ENCODE measurements around the gene ANGPTL8.
A peak's percentile ranks its signal among the peaks of the same experiment; 100 is the strongest.

The ANGPTL8 gene

GRCh38 chr19:11236324-11237301 lies 2.8 kb upstream of the ANGPTL8 start:
- DNase-seq (ENCODE audit: low read depth in 2 of 2) = no peak

- DNase-seq (ENCODE audit: low read depth in 2 of 2) = no peak
Observed at GRCh38 chr19:11237321-11237720, 2.1 kb upstream of the ANGPTL8 start.

GRCh38 chr19:11238041-11238440 lies 1.4 kb upstream of the ANGPTL8 start:
- DNase-seq (ENCODE audit: low read depth in 2 of 2) = no peak

- DNase-seq (ENCODE audit: low read depth in 2 of 2) = no peak
Observed at GRCh38 chr19:11238781-11239376, 540 bp upstream of the ANGPTL8 start.

- no peak for DNase-seq (ENCODE audit: low read depth in 2 of 2)
Observed at GRCh38 chr19:11240008-11240444, 607 bp downstream of the ANGPTL8 start.

- no peak for DNase-seq (ENCODE audit: low read depth in 2 of 2)
Observed at GRCh38 chr19:11242025-11242424, 2.6 kb downstream of the ANGPTL8 start.

- DNase-seq (ENCODE audit: low read depth in 2 of 2) = peak; percentile 79 to 95
Observed at GRCh38 chr19:11242864-11243797, 3.7 kb downstream of the ANGPTL8 start.

- DNase-seq (ENCODE audit: low read depth in 2 of 2) = no peak
Observed at GRCh38 chr19:11243798-11244169, 4.4 kb downstream of the ANGPTL8 start.

GRCh38 chr19:11244846-11245589 lies 5.6 kb downstream of the ANGPTL8 start:
- DNase-seq (ENCODE audit: low read depth in 2 of 2) = no peak

- no peak for DNase-seq (ENCODE audit: low read depth in 2 of 2)
Observed at GRCh38 chr19:11246941-11247340, 7.5 kb downstream of the ANGPTL8 start.

- DNase-seq (ENCODE audit: low read depth in 2 of 2) = no peak
Observed at GRCh38 chr19:11247391-11247790, 8.0 kb downstream of the ANGPTL8 start.

- no peak for DNase-seq (ENCODE audit: low read depth in 2 of 2)
Observed at GRCh38 chr19:11247934-11248333, 8.5 kb downstream of the ANGPTL8 start.

- no peak for DNase-seq (ENCODE audit: low read depth in 2 of 2)
Observed at GRCh38 chr19:11248852-11249251, 9.4 kb downstream of the ANGPTL8 start.

GRCh38 chr19:11251217-11251616 lies 11.8 kb downstream of the ANGPTL8 start:
- no peak for DNase-seq (ENCODE audit: low read depth in 2 of 2)

GRCh38 chr19:11251650-11252314 lies 12.4 kb downstream of the ANGPTL8 start:
- DNase-seq (ENCODE audit: low read depth in 2 of 2) = no peak

- no peak for DNase-seq (ENCODE audit: low read depth in 2 of 2)
Observed at GRCh38 chr19:11252665-11253355, 13.4 kb downstream of the ANGPTL8 start.

- DNase-seq (ENCODE audit: low read depth in 2 of 2) = no peak
Observed at GRCh38 chr19:11254666-11255065, 15.2 kb downstream of the ANGPTL8 start.

GRCh38 chr19:11256189-11256588 lies 16.8 kb downstream of the ANGPTL8 start:
- no peak for DNase-seq (ENCODE audit: low read depth in 2 of 2)

GRCh38 chr19:11257846-11258380 lies 18.5 kb downstream of the ANGPTL8 start:
- DNase-seq (ENCODE audit: low read depth in 2 of 2) = no peak

- DNase-seq (ENCODE audit: low read depth in 2 of 2) = no peak
Observed at GRCh38 chr19:11260996-11261395, 21.6 kb downstream of the ANGPTL8 start.
